Neuronal stem cell (in vitro differentiated cells): ENCODE results near the gene DIPK1A.

Experiments
- DNase-seq: peaks from one replicate; pipeline ENCODE4 v3.0.0-alpha.2; 2013; ENCODE audit warnings: low spot score
- H2AFZ ChIP-seq: one replicate; pipeline ENCODE4 v1.6.1; 2013; ENCODE audit warnings: mild to moderate bottlenecking, low read length, inconsistent platforms
- H2AK5ac ChIP-seq: 2 replicates; pipeline ENCODE4 v1.6.1; 2013; ENCODE audit warnings: low read depth, mild to moderate bottlenecking, inconsistent platforms, low read length, moderate library complexity, mixed read lengths
- H2BK120ac ChIP-seq: 2 replicates; pipeline ENCODE4 v1.6.1; 2013; ENCODE audit warnings: low read depth, mild to moderate bottlenecking, inconsistent platforms, low read length, moderate library complexity, mixed read lengths
- H2BK12ac ChIP-seq: one replicate; pipeline ENCODE4 v1.6.1; 2013; ENCODE audit warnings: low read length, inconsistent platforms
- H2BK15ac ChIP-seq: 2 replicates; pipeline ENCODE4 v1.6.1; 2013; ENCODE audit warnings: mild to moderate bottlenecking, low read length, inconsistent platforms, mixed read lengths
- H2BK5ac ChIP-seq: one replicate; pipeline ENCODE4 v1.6.1; 2013; ENCODE audit warnings: inconsistent platforms, mild to moderate bottlenecking, low read length, moderate library complexity
- H3K14ac ChIP-seq: one replicate; pipeline ENCODE4 v1.6.1; 2013; ENCODE audit warnings: low read length, inconsistent platforms
- H3K18ac ChIP-seq: 2 replicates; pipeline ENCODE4 v1.6.1; 2013; ENCODE audit warnings: low read length, inconsistent platforms
- H3K23ac ChIP-seq: 2 replicates; pipeline ENCODE4 v1.6.1; 2013; ENCODE audit warnings: low read depth, mild to moderate bottlenecking, mixed read lengths, low read length, inconsistent platforms; ENCODE audit not compliant: poor library complexity
- H3K27ac ChIP-seq: replicated peaks from 3 replicates; pipeline ENCODE4 v1.5.1; 2013; ENCODE audit warnings: low read length, inconsistent platforms
- H3K27me3 ChIP-seq, 3 experiments: 2 replicates each; pipeline ENCODE4 v1.6.1; 2013; ENCODE audit warnings: low read length in 3 of 3, mild to moderate bottlenecking in 2 of 3, inconsistent platforms in 1 of 3, low read depth in 1 of 3, mixed read lengths in 1 of 3, moderate library complexity in 1 of 3; ENCODE audit not compliant: control insufficient read depth in 3 of 3, insufficient read depth in 3 of 3
- H3K36me3 ChIP-seq, 2 donors: replicated peaks in 1 of 2; 2 replicates each; pipeline ENCODE4 v1.6.1; 2013; ENCODE audit warnings: low read length in 2 of 2; ENCODE audit not compliant: control insufficient read depth in 2 of 2, insufficient read depth in 2 of 2
- H3K4ac ChIP-seq: 2 replicates; pipeline ENCODE4 v1.6.1; 2013; ENCODE audit warnings: inconsistent platforms, mild to moderate bottlenecking, low read length, moderate library complexity
- H3K4me1 ChIP-seq, 2 donors: 1 replicate in 1 of 2; 2 replicates in 1 of 2; pipeline ENCODE4 v1.6.1; 2013; ENCODE audit warnings: low read length in 2 of 2, low read depth in 1 of 2; ENCODE audit not compliant: control insufficient read depth in 2 of 2, insufficient read depth in 1 of 2
- H3K4me2 ChIP-seq: one replicate; pipeline ENCODE4 v1.6.1; 2013; ENCODE audit warnings: mild to moderate bottlenecking, low read length, inconsistent platforms; ENCODE audit not compliant: insufficient read depth, poor library complexity, severe bottlenecking
- H3K4me3 ChIP-seq, 2 donors: 2 replicates each; pipeline ENCODE4 v1.5.1; 2013; ENCODE audit warnings: low read length in 2 of 2, mild to moderate bottlenecking in 2 of 2, inconsistent platforms in 1 of 2, moderate library complexity in 1 of 2
- H3K79me1 ChIP-seq: one replicate; pipeline ENCODE4 v1.6.1; 2013; ENCODE audit warnings: low read depth, mild to moderate bottlenecking, inconsistent platforms, low read length, moderate library complexity
- H3K9ac ChIP-seq: one replicate; pipeline ENCODE4 v1.6.1; 2013; ENCODE audit warnings: mild to moderate bottlenecking, low read depth, low read length, inconsistent platforms; ENCODE audit not compliant: poor library complexity
- H3K9me3 ChIP-seq, 2 donors: replicated peaks in 1 of 2; 2 replicates each; pipeline versions ENCODE3 to v1.6.1; 2013; ENCODE audit warnings: low read length in 2 of 2, mild to moderate bottlenecking in 2 of 2, inconsistent platforms in 1 of 2, low read depth in 1 of 2, mixed read lengths in 1 of 2, moderate library complexity in 1 of 2; ENCODE audit not compliant: control insufficient read depth in 2 of 2, insufficient read depth in 1 of 2
- H4K8ac ChIP-seq: one replicate; pipeline ENCODE4 v1.6.1; 2013; ENCODE audit warnings: low read depth, mild to moderate bottlenecking, inconsistent platforms, low read length, moderate library complexity
- H4K91ac ChIP-seq: one replicate; pipeline ENCODE4 v1.6.1; 2013; ENCODE audit warnings: low read length, low read depth, mild to moderate bottlenecking, inconsistent platforms; ENCODE audit not compliant: poor library complexity
- WGBS, 2 donors: extraction: QIAGEN DNeasy Blood & Tissue Kit; methylation state at CpG; one replicate each; pipeline ENCODE4 v1.1.7; 2013; ENCODE audit warnings: missing lambda C conversion rate in 2 of 2, mixed read lengths in 1 of 2; ENCODE audit not compliant: insufficient read length in 2 of 2, insufficient replicate concordance in 1 of 2; ENCODE audit errors: extremely low coverage in 2 of 2; 5-methylcytosine and 5-hydroxymethylcytosine counted together

DIPK1A gene

DNA sequence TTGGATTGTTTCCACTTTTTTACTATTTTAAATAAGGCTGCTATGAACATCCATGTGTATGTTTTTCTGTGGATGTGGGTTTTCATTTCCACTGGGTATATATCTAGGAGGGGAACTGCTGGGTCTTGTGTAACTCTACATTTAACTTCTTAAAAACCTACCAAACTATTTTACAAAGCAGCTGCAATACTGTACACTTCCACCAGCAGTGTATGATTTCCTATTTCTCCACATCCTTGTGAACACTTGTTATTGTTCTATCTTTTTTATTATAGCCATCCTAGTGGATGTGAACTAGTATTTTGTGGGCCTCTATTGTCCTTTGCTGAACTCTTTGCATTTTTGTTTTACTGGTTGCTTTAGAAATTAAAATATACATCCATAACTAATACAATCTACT, 33.4 kb downstream of the DIPK1A start:
- Histone ChIP-seq H3K9ac (no peak overlapping the region), H3K4ac (no peak overlapping the region), H3K23ac (no peak overlapping the region), H3K18ac (no peak overlapping the region), H3K79me1 (no peaks in the 10 kb centered on the region), H2BK120ac (no peak overlapping the region), H3K27ac (no peak overlapping the region), H3K36me3 (no peaks in the 10 kb centered on the region), H3K14ac (no peak overlapping the region), H2AFZ (no peak overlapping the region), H3K4me2 (no peak overlapping the region), H4K8ac (no peak overlapping the region), H2BK5ac (no peak overlapping the region), H2AK5ac (no peak overlapping the region), H2BK12ac (no peak overlapping the region), H3K4me3 (no peak overlapping the region), H4K91ac (no peak overlapping the region), H2BK15ac (no peak overlapping the region), H3K4me1 (no peaks in the 10 kb centered on the region), H3K9me3 (no peaks in the 10 kb centered on the region), H3K27me3 (peaks cover 0 to 4% (median 0%) of the 10 kb centered on the region in 3 experiments)
- DNase-seq, result no peak

GRCh38 chr1:92926873-92927272, 34.4 kb downstream of the DIPK1A start:
- H2BK15ac ChIP-seq, result no peak overlapping the region
- no peak overlapping the region for H3K9ac ChIP-seq

DNA sequence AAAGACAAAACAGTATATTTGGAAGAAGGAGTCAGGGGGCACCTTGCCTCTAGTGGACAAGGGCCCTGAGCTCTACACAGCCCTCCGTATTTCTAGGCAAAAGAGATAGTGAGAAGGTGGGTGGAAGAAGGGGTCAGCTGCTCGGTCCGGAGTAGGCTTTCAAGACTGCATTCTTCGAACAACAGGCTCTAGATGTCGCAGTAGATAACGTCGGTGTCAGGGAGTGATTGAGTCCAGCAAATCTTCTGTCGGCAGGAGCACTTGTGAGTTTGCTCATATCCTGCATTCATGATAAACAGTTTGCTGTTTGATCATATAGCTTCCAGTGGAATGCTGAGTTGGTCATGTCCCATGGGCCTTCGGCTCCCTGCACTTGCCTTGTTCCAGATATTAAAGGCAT, 36.8 kb downstream of the DIPK1A start:
- no peak overlapping the region for H3K27ac ChIP-seq
- no peak overlapping the region for H2BK5ac ChIP-seq
- peak overlapping the region; percentile 37 for H3K4ac ChIP-seq
- H2AK5ac ChIP-seq, result no peak overlapping the region
- H4K8ac ChIP-seq, result no peak overlapping the region
- H3K23ac ChIP-seq, result no peak overlapping the region
- H2BK12ac ChIP-seq, result peak overlapping the region; percentile 30
- no peak overlapping the region for H3K4me3 ChIP-seq
- H3K79me1 ChIP-seq, result no peaks in the 10 kb centered on the region
- WGBS, 2 donors, result no CpG with 5 or more reads among the region's 9 CpGs
- H3K4me1 ChIP-seq, result no peaks in the 10 kb centered on the region
- H3K9me3 ChIP-seq, result no peaks in the 10 kb centered on the region
- H3K36me3 ChIP-seq, result no peaks in the 10 kb centered on the region
- no peak overlapping the region for H4K91ac ChIP-seq
- H2BK15ac ChIP-seq, result no peak overlapping the region
- no peak overlapping the region for H2BK120ac ChIP-seq
- H3K4me2 ChIP-seq, result no peak overlapping the region
- H3K14ac ChIP-seq, result peak overlapping the region; percentile 47
- DNase-seq, result no peak
- H3K9ac ChIP-seq, result no peak overlapping the region
- no peak overlapping the region for H3K18ac ChIP-seq
- H2AFZ ChIP-seq, result no peak overlapping the region
- no peaks in the 10 kb centered on the region for H3K27me3 ChIP-seq

More at GRCh38 chr1:92926873-92927272, 34.4 kb downstream of the DIPK1A start:
- Histone ChIP-seq H4K91ac (no peak overlapping the region), H3K4me3 (no peak overlapping the region), H2BK5ac (no peak overlapping the region), H3K4ac (no peak overlapping the region), H2BK120ac (no peak overlapping the region), H2AK5ac (no peak overlapping the region), H3K9me3 (no peaks in the 10 kb centered on the region), H2AFZ (no peak overlapping the region), H4K8ac (no peak overlapping the region), H3K27me3 (peaks cover 0 to 4% (median 0%) of the 10 kb centered on the region in 3 experiments), H3K14ac (no peak overlapping the region), H3K36me3 (no peaks in the 10 kb centered on the region), H3K27ac (no peak overlapping the region), H3K18ac (no peak overlapping the region), H3K4me2 (no peak overlapping the region), H3K79me1 (no peaks in the 10 kb centered on the region), H3K4me1 (no peaks in the 10 kb centered on the region), H3K23ac (no peak overlapping the region), H2BK12ac (no peak overlapping the region)
- no CpG with 5 or more reads among the region's 1 CpG for WGBS, 2 donors
- no peak for DNase-seq

DNA sequence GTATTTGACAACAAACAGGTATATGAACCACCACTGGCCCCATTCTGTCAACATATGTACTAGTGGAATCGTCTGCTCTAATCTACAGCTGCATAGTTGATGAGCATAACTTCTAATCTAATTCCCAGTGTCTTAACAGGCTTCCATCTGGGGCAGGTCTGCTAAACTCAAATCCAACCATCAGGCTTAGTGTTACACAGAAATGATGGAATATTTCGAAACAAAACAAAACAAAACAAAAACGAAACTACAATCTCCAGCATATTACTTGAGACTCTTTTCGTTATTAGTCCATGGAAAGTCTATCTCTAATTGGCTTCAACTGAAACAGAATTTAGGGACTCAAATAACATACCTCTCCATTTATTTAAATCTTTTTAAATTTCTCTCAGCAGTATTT, 37.6 kb downstream of the DIPK1A start:
- no CpG with 5 or more reads among the region's 4 CpGs for WGBS, 2 donors
- H3K4me1 ChIP-seq, result no peaks in the 10 kb centered on the region
- H3K79me1 ChIP-seq, result no peaks in the 10 kb centered on the region
- no peak overlapping the region for H3K4me3 ChIP-seq
- no peak for DNase-seq
- no peak overlapping the region for H2BK5ac ChIP-seq
- no peak overlapping the region for H2AK5ac ChIP-seq
- no peak overlapping the region for H4K91ac ChIP-seq
- no peak overlapping the region for H3K4ac ChIP-seq
- H3K36me3 ChIP-seq, result no peaks in the 10 kb centered on the region
- no peak overlapping the region for H3K18ac ChIP-seq
- H3K23ac ChIP-seq, result no peak overlapping the region
- H3K9me3 ChIP-seq, result no peaks in the 10 kb centered on the region
- no peak overlapping the region for H3K4me2 ChIP-seq
- no peak overlapping the region for H3K14ac ChIP-seq
- no peak overlapping the region for H3K9ac ChIP-seq
- H3K27ac ChIP-seq, result no peak overlapping the region
- H2BK15ac ChIP-seq, result no peak overlapping the region
- no peak overlapping the region for H4K8ac ChIP-seq
- H2AFZ ChIP-seq, result no peak overlapping the region
- no peaks in the 10 kb centered on the region for H3K27me3 ChIP-seq
- H2BK120ac ChIP-seq, result no peak overlapping the region
- H2BK12ac ChIP-seq, result no peak overlapping the region
